Fibroblast of skin of back (primary cell): ENCODE measurements around the gene DLG2.

ENCODE experiments used
- DNase-seq: peaks from one replicate; pipeline ENCODE4 v3.0.0-alpha.2; 2013

Gene DLG2

GRCh38 chr11:84724256-84724655, 902.9 kb downstream of the DLG2 start:
- no peak for DNase-seq

- DNase-seq: no peak
Observed at GRCh38 chr11:84722583-84723108, 904.5 kb downstream of the DLG2 start.

- no peak for DNase-seq
Observed at GRCh38 chr11:84721561-84721961, 905.6 kb downstream of the DLG2 start.

GRCh38 chr11:84720706-84721402, 906.3 kb downstream of the DLG2 start:
- peak; percentile 13 for DNase-seq

GRCh38 chr11:84719935-84720577, 907.1 kb downstream of the DLG2 start:
- no peak for DNase-seq

- DNase-seq: peak; percentile 66
Observed at GRCh38 chr11:84714316-84714780, 912.8 kb downstream of the DLG2 start.

GRCh38 chr11:84691830-84692229, 935.3 kb downstream of the DLG2 start:
- DNase-seq: peak; percentile 20

- DNase-seq: no peak
Observed at GRCh38 chr11:84687433-84687832, 939.7 kb downstream of the DLG2 start.

GRCh38 chr11:84686716-84687115, 940.4 kb downstream of the DLG2 start:
- DNase-seq: no peak

- DNase-seq: no peak
Observed at GRCh38 chr11:84685976-84686375, 941.2 kb downstream of the DLG2 start.

- no peak for DNase-seq
Observed at GRCh38 chr11:84685149-84685548, 942.0 kb downstream of the DLG2 start.

GRCh38 chr11:84681456-84681855, 945.7 kb downstream of the DLG2 start:
- DNase-seq: no peak

GRCh38 chr11:84675396-84676025, 951.6 kb downstream of the DLG2 start:
- no peak for DNase-seq

- DNase-seq: peak; percentile 9
Observed at GRCh38 chr11:84673753-84674152, 953.4 kb downstream of the DLG2 start.

GRCh38 chr11:84671325-84671999, 955.7 kb downstream of the DLG2 start:
- DNase-seq: no peak

- DNase-seq: no peak
Observed at GRCh38 chr11:84663731-84664130, 963.4 kb downstream of the DLG2 start.

- DNase-seq: no peak
Observed at GRCh38 chr11:84660257-84660977, 966.7 kb downstream of the DLG2 start.

GRCh38 chr11:84655712-84656111, 971.4 kb downstream of the DLG2 start:
- DNase-seq: no peak

GRCh38 chr11:84648471-84648870, 978.7 kb downstream of the DLG2 start:
- DNase-seq: no peak

- DNase-seq: no peak
Observed at GRCh38 chr11:84645988-84646694, 981.0 kb downstream of the DLG2 start.

- DNase-seq: no peak
Observed at GRCh38 chr11:84642500-84642899, 984.6 kb downstream of the DLG2 start.

- DNase-seq: no peak
Observed at GRCh38 chr11:84634309-84634708, 992.8 kb downstream of the DLG2 start.
